Ishikawa (cell line): ENCODE measurements around the gene PLEKHH2.

ENCODE experiments used
- CEBPB ChIP-seq: IDR thresholded peaks from 2 replicates; pipeline ENCODE4 v1.6.1; 2012
- CREB1 ChIP-seq: IDR thresholded peaks from 2 replicates; pipeline ENCODE4 v1.6.1; 2012; ENCODE audit warnings: low read depth
- EGR1 ChIP-seq: IDR thresholded peaks from 2 replicates; pipeline ENCODE4 v1.6.1; 2012
- EP300 ChIP-seq: IDR thresholded peaks from 2 replicates; pipeline ENCODE4 v1.6.1; 2012; ENCODE audit warnings: borderline replicate concordance
- FOXM1 ChIP-seq: IDR thresholded peaks from 2 replicates; pipeline ENCODE4 v1.6.1; 2012; ENCODE audit warnings: low read depth, borderline replicate concordance
- NFIC ChIP-seq: IDR thresholded peaks from 2 replicates; pipeline ENCODE4 v1.6.1; 2012
- RAD21 ChIP-seq: IDR thresholded peaks from 2 replicates; pipeline ENCODE4 v1.6.1; 2012; ENCODE audit warnings: low read depth
- REST ChIP-seq: IDR thresholded peaks from 2 replicates; pipeline ENCODE4 v1.6.1; 2012; ENCODE audit warnings: low read depth, mild to moderate bottlenecking
- TAF1 ChIP-seq: IDR thresholded peaks from 2 replicates; pipeline ENCODE4 v1.6.1; 2012; ENCODE audit warnings: low read depth, mild to moderate bottlenecking
- TCF12 ChIP-seq: IDR thresholded peaks from 2 replicates; pipeline ENCODE4 v1.6.1; 2012; ENCODE audit warnings: low read depth
- TEAD4 ChIP-seq: IDR thresholded peaks from 2 replicates; pipeline ENCODE4 v1.6.1; 2012
- YY1 ChIP-seq: IDR thresholded peaks from 2 replicates; pipeline ENCODE4 v1.6.1; 2012; ENCODE audit warnings: low read depth
- ZBTB7A ChIP-seq: IDR thresholded peaks from 2 replicates; pipeline ENCODE4 v1.6.1; 2012; ENCODE audit warnings: low read depth
- TF ChIP-seq, protein P1 (sequence below): IDR thresholded peaks from 2 replicates; pipeline ENCODE4 v1.6.1; 2012
- TF ChIP-seq, protein P2 (sequence below): IDR thresholded peaks from 2 replicates; pipeline ENCODE4 v1.6.1; 2012

PLEKHH2 gene

DNA sequence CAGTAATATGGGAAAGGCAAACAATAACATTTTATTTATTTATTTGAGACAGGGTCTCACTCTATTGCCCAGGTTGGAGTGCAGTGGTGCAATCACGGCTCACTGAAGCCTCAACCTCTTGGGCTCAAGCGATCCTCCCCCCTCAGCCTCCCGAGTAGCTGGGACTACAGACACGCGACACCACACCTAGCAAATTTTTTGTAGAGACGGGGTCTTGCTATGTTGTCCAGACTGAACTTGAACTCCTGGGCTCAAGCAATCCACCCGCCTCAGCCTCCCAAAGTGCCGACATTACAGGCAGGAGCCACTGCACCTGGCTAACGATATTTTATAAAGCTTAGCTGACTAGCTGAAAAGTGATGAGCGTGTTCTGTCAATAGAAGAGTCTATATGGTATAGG is 17.5 kb upstream of the PLEKHH2 start:
- TF ChIP-seq TCF12 (no peak), EGR1 (no peak), EP300 (no peak), REST (no peak), CREB1 (no peak), ZBTB7A (no peak), YY1 (no peak), CEBPB (no peak), FOXM1 (no peak), NFIC (no peak), TEAD4 (no peak), TAF1 (no peak), RAD21 (no peak)
- TF ChIP-seq, protein P1, sequence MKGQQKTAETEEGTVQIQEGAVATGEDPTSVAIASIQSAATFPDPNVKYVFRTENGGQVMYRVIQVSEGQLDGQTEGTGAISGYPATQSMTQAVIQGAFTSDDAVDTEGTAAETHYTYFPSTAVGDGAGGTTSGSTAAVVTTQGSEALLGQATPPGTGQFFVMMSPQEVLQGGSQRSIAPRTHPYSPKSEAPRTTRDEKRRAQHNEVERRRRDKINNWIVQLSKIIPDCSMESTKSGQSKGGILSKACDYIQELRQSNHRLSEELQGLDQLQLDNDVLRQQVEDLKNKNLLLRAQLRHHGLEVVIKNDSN = no peak
- TF ChIP-seq, protein P2, sequence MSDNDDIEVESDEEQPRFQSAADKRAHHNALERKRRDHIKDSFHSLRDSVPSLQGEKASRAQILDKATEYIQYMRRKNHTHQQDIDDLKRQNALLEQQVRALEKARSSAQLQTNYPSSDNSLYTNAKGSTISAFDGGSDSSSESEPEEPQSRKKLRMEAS = no peak

- TF ChIP-seq ZBTB7A (no peak), TCF12 (no peak), NFIC (no peak)
These were observed 14.1 kb upstream of the PLEKHH2 start for GRCh38 chr2:43622931-43623451.

DNA sequence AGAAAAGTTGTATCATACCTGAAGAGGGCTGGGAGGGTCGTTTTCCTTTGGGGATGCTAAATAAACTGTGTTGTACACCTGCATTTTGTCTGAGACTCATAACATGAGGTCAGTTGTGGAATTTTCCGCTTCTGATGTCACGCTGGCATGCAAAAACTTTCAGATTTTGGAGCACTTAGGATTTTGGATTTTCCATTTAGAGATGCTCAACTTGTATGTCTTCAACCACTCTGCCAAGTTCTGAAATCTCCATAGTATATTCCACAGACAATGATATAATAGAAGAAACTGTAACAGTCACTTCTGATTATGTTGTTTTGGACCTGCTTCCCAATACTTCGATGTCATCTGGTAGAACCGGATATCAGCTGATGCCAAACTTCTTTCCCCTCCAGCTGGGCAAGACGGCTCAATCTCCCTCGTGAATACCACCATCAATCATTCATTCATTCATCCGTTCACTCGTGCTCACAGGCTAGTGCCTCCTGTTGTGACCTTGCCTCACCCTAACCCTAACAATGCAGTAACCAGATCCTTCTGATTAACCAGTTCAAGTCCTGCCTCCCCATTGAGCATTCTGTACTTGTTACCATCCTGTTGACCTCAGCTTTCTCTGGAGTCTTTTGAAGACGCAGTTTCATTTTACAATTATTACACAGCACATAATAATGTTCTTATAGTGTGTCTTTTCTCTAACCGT is 5.3 kb upstream of the PLEKHH2 start:
- TF ChIP-seq TEAD4 = no peak
- no peak for TF ChIP-seq CREB1
- no peak for TF ChIP-seq FOXM1
- TF ChIP-seq CEBPB = no peak
- no peak for TF ChIP-seq RAD21
- 0 out of 2 replicates have a peak, but pooled peaks have one; percentile 8 for TF ChIP-seq TCF12
- TF ChIP-seq NFIC = 0 out of 2 replicates have a peak, but pooled peaks have one; percentile 20
- TF ChIP-seq, protein P2 = no peak
- TF ChIP-seq ZBTB7A = no peak
- TF ChIP-seq TAF1 = no peak
- TF ChIP-seq YY1 = no peak
- peak; percentile 7; the same call in 1 of the 2 replicates for TF ChIP-seq EP300
- TF ChIP-seq REST = no peak
- TF ChIP-seq EGR1 = no peak
- TF ChIP-seq, protein P1 = no peak

DNA sequence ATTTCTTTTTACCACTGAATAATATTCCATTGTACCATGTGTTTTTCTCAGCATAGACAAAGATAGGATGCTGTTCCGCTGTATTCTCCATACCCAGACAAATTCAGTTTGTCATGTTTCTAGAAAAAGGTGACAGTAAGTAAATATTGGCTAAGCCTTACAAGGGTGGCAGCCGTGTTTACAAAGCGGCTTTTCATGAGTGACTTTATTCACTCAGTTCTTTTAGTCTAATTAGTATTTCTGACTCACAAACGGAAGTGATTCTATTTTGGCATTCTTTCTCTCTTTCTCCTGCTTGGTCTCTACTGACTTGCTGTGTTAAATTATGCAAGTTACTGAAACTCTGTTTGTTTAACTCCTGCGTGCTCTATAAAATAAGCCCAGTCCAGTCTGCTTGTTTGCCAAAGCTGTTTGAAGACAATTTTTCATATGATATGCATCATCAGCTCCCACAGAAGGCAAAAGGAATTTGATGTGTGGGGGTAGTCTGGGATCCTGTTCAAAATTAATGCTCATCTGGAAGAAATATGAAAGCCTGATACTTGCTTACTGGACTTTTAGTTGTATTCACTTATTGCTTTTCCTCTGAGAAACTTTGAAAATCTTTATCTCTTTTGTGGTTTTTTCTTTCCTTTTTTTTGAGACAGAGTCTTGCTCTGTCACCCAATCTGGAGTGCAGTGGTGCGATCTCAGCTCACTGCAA is 2.3 kb upstream of the PLEKHH2 start:
- TF ChIP-seq YY1 (no peak), NFIC (no peak), CEBPB (0 out of 2 replicates have a peak, but pooled peaks have one; percentile 38), TEAD4 (no peak), TCF12 (no peak)

GRCh38 chr2:43636621-43637020 is 439 bp upstream of the PLEKHH2 start:
- TF ChIP-seq CREB1 (no peak), YY1 (no peak)

- TF ChIP-seq FOXM1 (no peak), YY1 (no peak), RAD21 (no peak), TCF12 (no peak), CEBPB (no peak), CREB1 (no peak), TEAD4 (no peak), ZBTB7A (no peak), NFIC (no peak), EGR1 (no peak), REST (no peak), TAF1 (no peak), EP300 (no peak)
- TF ChIP-seq, protein P1 = no peak
- TF ChIP-seq, protein P2 = no peak
These were observed 5.3 kb downstream of the PLEKHH2 start for GRCh38 chr2:43642363-43642762.
